GM21447 (cell line): ENCODE results near the gene TMEM238L.

Experiments used
- ATAC-seq: cut with Tn5 transposase; IDR thresholded peaks from one replicate; pipeline ENCODE4 v1.9.1; 2021; ENCODE audit not compliant: unreplicated experiment

The TMEM238L gene

DNA sequence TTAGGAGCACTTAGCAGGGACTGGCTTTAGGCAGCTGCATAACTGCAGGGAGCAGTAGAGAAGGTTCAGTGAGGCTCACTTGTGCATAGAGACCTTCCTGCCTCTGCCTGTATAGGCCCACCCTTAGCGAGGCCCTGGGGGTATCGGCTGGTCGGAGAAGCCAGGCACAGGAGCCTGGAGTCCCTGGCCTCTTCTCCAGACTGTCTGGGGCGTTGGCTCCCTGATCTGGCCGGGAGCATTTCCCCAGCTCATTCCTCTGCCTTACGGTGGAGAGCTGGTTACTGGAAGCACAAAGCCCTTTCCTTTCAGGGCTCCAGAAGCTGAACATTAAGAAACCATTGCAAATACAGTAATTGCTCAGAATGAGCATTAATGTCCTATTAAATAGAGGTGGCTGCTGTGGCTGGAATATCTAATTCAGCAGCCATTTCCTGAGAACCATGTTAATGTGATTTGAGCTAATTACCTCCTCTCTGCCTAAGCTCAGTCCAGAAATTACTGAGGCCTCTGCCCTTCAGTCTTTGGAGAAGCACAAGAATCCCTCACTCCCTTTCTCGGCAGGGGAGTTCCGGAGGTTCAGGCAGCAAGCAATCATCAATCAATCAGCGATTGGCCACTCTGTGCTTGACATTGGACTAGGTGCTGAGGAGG, 55.2 kb downstream of the TMEM238L start:
- ATAC-seq: no peak

DNA sequence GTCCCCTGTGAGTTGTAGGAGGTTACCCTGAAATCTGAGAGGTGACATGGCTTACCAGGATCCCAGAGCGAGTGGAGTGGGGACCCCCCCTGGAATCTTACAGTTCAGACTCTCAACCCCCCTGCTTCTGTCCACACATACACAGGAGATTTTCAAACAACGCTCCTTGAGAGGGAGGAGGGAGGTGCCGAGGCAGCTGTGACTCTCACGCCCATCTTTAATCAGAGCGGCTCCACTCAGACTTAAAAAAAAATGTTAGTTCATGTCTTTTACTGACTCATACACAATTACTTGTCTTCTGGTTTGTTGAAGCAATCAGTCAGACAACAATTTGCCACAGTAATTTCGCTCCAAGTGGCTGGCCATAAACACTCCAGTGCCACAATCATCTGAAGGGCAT, 58.7 kb downstream of the TMEM238L start:
- ATAC-seq: no peak
